Left ventricle myocardium inferior (tissue), 1 donor: ENCODE results near the gene PTK7. TPM values are rescaled to one million over a fixed set of nuclear protein-coding genes. Genes with fewer than 3 reads are reported as not detected.

Experiments used
- DNase-seq: peaks from one replicate; pipeline ENCODE4 v3.0.0-alpha.2; 2020
- H3K27ac ChIP-seq: fragments of 200-600 bp; replicated peaks from 2 replicates; pipeline ENCODE4 v1.8.0; 2021
- H3K27me3 ChIP-seq: fragments of 200-600 bp; 2 replicates; pipeline ENCODE4 v1.8.0; 2021; ENCODE audit warnings: low read depth
- H3K36me3 ChIP-seq: fragments of 200-600 bp; 2 replicates; pipeline ENCODE4 v1.8.0; 2021
- H3K4me1 ChIP-seq: fragments of 200-600 bp; 2 replicates; pipeline ENCODE4 v1.8.0; 2021
- H3K4me3 ChIP-seq: fragments of 200-600 bp; 2 replicates; pipeline ENCODE4 v1.8.0; 2021; ENCODE audit warnings: mild to moderate bottlenecking, moderate library complexity
- H3K9me3 ChIP-seq: fragments of 200-600 bp; replicated peaks from 2 replicates; pipeline ENCODE4 v1.8.0; 2021
- intact Hi-C: fragments of 100-400 bp; cut with micrococcal nuclease; formaldehyde crosslinking; loops from one replicate; pipeline ENCODE4 v1.11.0; 2022
- total RNA-seq: library from RNA; stranded (reverse); fragmentation: NEBNext Ultra II Directional; extraction: Animal tissue kit (Norgen Biotek cat#: 25700); gene quantifications from one replicate; pipeline ENCODE4 v1.2.1, GENCODE V29; 2021
- TF ChIP-seq, protein P1 (sequence below): fragments of 200-600 bp; IDR thresholded peaks from 2 replicates; pipeline ENCODE4 v1.8.0; 2021; ENCODE audit warnings: antibody characterized with exemption, mild to moderate bottlenecking, borderline replicate concordance
- donor health status: DM: no; HTN: yes; CAD: no; lungs with severe emphysema.

PTK7 gene
- total RNA-seq, 1 donor from 2014 or later: 2.6 TPM

DNA sequence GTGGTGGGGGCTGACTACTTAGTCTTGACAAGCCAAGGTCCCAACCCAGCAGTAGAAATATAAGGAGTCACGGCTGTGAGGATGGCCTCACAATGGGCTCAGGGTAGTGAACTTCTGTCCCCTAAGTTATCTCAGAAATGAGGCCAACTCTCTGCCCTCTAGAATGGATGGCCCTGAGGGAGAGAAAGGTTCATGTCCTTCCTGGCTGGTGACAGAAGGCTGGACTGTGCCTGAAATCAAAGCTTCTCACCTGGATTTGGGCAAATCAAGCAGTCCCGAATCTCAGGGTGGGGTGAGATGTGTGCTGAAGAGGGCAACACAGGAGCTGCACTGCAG, 42.0 kb upstream of the PTK7 start:
- no peak overlapping the region for H3K27ac ChIP-seq
- H3K4me1 ChIP-seq: peaks cover 27% of the 10 kb centered on the region
- TF ChIP-seq, protein P1, sequence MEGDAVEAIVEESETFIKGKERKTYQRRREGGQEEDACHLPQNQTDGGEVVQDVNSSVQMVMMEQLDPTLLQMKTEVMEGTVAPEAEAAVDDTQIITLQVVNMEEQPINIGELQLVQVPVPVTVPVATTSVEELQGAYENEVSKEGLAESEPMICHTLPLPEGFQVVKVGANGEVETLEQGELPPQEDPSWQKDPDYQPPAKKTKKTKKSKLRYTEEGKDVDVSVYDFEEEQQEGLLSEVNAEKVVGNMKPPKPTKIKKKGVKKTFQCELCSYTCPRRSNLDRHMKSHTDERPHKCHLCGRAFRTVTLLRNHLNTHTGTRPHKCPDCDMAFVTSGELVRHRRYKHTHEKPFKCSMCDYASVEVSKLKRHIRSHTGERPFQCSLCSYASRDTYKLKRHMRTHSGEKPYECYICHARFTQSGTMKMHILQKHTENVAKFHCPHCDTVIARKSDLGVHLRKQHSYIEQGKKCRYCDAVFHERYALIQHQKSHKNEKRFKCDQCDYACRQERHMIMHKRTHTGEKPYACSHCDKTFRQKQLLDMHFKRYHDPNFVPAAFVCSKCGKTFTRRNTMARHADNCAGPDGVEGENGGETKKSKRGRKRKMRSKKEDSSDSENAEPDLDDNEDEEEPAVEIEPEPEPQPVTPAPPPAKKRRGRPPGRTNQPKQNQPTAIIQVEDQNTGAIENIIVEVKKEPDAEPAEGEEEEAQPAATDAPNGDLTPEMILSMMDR: no peak
- H3K9me3 ChIP-seq: no peaks in the 10 kb centered on the region
- no peaks in the 10 kb centered on the region for H3K27me3 ChIP-seq
- H3K36me3 ChIP-seq: peaks cover 49% of the 10 kb centered on the region
- intact Hi-C loops: no loop called here
- H3K4me3 ChIP-seq: no peak overlapping the region
- no peak for DNase-seq

DNA sequence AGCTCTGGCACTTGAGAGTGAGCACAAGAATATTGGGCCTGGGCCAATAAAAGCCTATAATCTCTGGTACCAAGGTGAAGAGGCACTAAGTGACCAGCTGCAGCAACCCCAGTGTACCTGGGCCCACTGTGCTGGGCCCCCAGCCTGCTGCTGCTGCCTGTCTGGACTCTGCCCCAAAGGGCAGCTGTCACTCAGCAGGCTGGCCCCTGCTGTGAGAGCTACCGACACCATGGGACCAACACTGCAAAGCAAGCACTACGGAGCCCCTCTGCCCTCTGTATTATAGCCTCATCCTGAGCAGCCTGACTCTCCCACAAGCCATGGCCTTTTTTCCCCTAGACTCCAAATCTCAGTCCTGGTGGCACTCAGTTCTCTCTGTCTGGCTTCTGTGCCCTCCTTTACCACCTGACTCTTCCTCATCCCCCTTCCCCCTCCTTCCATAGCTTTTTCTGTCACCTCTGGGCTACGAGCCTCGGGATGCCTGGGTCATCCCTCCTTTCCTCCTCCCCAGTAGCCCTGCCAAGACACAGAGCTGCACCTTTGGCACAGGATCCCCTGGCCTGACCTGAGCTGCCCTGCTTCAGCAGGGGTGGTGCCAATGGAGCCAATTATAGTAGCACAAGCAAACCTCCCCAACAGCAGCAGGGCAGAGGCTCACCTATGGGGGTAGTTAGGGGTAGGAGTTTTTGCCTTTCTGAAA, 40.5 kb upstream of the PTK7 start:
- intact Hi-C loops: no loop called here
- Histone ChIP-seq H3K4me1 (peaks cover 27% of the 10 kb centered on the region), H3K27ac (peak overlapping the region; percentile 83), H3K9me3 (no peaks in the 10 kb centered on the region), H3K27me3 (no peaks in the 10 kb centered on the region), H3K36me3 (peaks cover 42% of the 10 kb centered on the region), H3K4me3 (no peak overlapping the region)
- TF ChIP-seq, protein P1: peak; percentile 21
- peak; percentile 73 for DNase-seq

DNA sequence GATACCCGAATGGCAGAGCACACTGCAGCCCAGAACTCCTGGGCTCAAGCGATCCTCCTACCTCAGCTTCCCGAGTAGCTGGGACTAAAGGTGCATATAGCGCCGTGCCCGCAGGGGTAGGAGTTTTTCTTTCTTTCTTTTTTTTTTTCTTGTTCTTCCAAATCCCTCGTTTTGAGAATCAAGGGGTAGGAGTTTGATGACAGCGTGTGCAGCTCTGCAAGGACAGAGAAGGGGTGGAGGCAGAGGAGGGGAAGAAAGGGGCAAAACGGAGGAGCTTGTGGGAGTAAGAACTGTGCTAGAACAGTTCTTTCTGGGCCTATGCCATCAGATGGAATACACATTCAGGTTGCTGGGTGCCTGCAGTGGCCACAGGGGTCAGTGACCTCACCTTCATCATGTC, 39.4 kb upstream of the PTK7 start:
- H3K27ac ChIP-seq: peak overlapping the region; percentile 83
- intact Hi-C loops: no loop called here
- peaks cover 27% of the 10 kb centered on the region for H3K4me1 ChIP-seq
- no peaks in the 10 kb centered on the region for H3K9me3 ChIP-seq
- H3K27me3 ChIP-seq: no peaks in the 10 kb centered on the region
- DNase-seq: no peak
- TF ChIP-seq, protein P1: no peak
- H3K36me3 ChIP-seq: peaks cover 38% of the 10 kb centered on the region
- no peak overlapping the region for H3K4me3 ChIP-seq

GRCh38 chr6:43037197-43037596, 38.9 kb upstream of the PTK7 start:
- Histone ChIP-seq H3K36me3 (peaks cover 38% of the 10 kb centered on the region), H3K27ac (peak overlapping the region; percentile 83), H3K9me3 (no peaks in the 10 kb centered on the region), H3K4me3 (no peak overlapping the region), H3K27me3 (no peaks in the 10 kb centered on the region), H3K4me1 (peaks cover 27% of the 10 kb centered on the region)
- intact Hi-C loops: no loop called here
- TF ChIP-seq, protein P1: no peak
- no peak for DNase-seq

- H3K27ac ChIP-seq: peak overlapping the region; percentile 83
- no peak for DNase-seq
- intact Hi-C loops: no loop called here
- H3K36me3 ChIP-seq: peaks cover 43% of the 10 kb centered on the region
- no peaks in the 10 kb centered on the region for H3K27me3 ChIP-seq
- no peak overlapping the region for H3K4me3 ChIP-seq
- TF ChIP-seq, protein P1: no peak
- no peaks in the 10 kb centered on the region for H3K9me3 ChIP-seq
- H3K4me1 ChIP-seq: peaks cover 27% of the 10 kb centered on the region
Observed at GRCh38 chr6:43037706-43038105, 38.4 kb upstream of the PTK7 start.
